Epithelial cell of proximal tubule (primary cell): ENCODE measurements around the gene PLCL1. TPM values are rescaled to one million over a fixed set of nuclear protein-coding genes. Genes with fewer than 3 reads are reported as not detected.

ENCODE experiments used
- DNase-seq: peaks from one replicate; pipeline ENCODE4 v3.0.0-alpha.2; 2011; ENCODE audit warnings: low read depth
- H3K4me3 ChIP-seq: 2 replicates; pipeline ENCODE4 v1.5.1; 2011; ENCODE audit warnings: low read depth, mild to moderate bottlenecking, low read length
- total RNA-seq: library from RNA; depleted of rRNA; stranded (reverse); fragments of >200 nt; gene quantifications from 2 replicates; pipeline ENCODE4 v1.2.3, GENCODE V29; 2015
- TF ChIP-seq, protein P1 (sequence below): conservative IDR thresholded peaks from 2 replicates; pipeline ENCODE4 v1.5.1; 2012; ENCODE audit warnings: low read depth, mild to moderate bottlenecking, low read length

PLCL1 gene
- total RNA-seq, 1 donor from 2014 or later: not detected

DNA sequence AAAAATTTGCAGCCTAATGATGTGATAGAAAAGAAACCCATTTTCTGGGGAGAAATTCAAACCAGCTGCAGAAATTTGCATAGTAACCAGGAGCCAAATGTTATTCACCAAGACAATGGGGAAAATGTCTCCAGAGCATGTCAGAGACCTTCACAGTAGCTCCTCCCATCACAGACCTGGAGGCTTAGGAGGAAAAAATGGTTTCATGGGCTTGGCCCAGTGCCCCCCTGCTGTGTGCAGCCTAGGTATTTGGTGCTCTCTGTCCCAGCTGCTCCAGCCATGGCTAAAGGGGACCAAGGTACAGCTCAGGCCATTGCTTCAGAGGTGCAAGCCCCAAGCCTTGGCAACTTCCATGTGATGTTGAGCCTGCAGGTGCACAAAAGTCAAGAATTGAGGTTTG is 352.9 kb downstream of the PLCL1 start:
- TF ChIP-seq, protein P1, sequence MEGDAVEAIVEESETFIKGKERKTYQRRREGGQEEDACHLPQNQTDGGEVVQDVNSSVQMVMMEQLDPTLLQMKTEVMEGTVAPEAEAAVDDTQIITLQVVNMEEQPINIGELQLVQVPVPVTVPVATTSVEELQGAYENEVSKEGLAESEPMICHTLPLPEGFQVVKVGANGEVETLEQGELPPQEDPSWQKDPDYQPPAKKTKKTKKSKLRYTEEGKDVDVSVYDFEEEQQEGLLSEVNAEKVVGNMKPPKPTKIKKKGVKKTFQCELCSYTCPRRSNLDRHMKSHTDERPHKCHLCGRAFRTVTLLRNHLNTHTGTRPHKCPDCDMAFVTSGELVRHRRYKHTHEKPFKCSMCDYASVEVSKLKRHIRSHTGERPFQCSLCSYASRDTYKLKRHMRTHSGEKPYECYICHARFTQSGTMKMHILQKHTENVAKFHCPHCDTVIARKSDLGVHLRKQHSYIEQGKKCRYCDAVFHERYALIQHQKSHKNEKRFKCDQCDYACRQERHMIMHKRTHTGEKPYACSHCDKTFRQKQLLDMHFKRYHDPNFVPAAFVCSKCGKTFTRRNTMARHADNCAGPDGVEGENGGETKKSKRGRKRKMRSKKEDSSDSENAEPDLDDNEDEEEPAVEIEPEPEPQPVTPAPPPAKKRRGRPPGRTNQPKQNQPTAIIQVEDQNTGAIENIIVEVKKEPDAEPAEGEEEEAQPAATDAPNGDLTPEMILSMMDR: no peak
- no peak for DNase-seq
- no peak overlapping the region for H3K4me3 ChIP-seq

- H3K4me3 ChIP-seq: no peak overlapping the region
- TF ChIP-seq, protein P1: no peak
- no peak for DNase-seq
These were observed 356.8 kb downstream of the PLCL1 start for GRCh38 chr2:198161151-198161550.

- no peak for DNase-seq
- TF ChIP-seq, protein P1: no peak
- H3K4me3 ChIP-seq: no peak overlapping the region
These were observed 357.9 kb downstream of the PLCL1 start for GRCh38 chr2:198162276-198162675.

DNA sequence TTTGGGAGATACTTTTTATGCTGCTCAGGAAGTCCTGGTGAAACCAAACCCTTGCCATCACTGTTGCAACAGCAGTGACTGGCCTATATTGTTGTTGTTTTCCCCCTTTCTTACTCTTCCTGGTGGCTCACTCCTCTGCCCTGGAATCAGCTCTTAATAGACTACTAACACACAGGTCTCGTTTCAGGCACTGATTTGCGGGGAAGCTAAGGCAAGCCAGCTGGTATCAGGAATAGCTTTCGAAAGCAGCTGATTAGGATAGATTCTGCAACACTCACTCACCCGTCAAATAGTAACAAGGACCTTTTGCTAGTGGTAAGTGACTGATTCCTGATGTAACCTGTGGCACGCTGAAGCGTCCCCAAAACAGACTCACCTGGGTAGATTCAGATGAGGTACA is 360.4 kb downstream of the PLCL1 start:
- H3K4me3 ChIP-seq: no peak overlapping the region
- TF ChIP-seq, protein P1: no peak
- no peak for DNase-seq

DNA sequence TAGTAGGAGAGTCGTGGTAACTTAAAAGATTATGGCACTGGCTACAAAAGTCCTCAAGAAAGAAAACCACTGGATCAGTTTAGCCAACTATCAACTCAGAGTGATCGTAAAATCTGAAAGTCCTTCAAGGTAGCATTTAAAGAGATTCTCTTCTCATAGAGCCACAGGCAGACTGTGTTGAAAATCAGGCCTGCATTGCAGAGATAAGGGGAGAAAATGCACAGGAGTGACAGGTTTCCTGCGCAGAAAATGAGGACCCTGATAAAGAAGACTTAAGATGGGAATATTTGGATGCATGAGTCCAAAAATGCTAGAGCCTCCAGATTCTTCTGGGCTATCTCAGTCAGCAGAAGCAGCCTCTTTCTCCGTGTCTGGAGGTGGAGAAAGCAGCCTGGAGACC is 360.9 kb downstream of the PLCL1 start:
- TF ChIP-seq, protein P1: no peak

DNA sequence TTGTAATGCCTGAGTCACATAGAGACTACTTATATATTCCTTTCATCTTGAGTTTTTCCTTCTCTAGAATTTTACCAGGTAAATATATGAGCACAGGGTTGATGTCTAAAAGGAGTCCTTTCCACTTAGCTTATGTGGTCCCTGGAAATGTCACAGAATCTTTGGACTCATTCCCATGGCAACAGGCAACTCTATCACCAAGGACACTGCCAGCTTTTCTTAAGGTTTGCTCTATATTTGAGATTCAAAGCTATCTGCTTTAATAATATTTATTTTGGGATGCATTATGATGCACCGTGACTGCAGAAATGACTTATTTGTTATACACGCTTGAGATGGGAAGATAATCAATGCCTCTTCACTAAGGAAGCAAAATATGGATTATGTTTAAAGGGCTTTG is 363.0 kb downstream of the PLCL1 start:
- TF ChIP-seq, protein P1: no peak
- H3K4me3 ChIP-seq: no peak overlapping the region
- DNase-seq: no peak

More for the DNA sequence above, 360.9 kb downstream of the PLCL1 start:
- H3K4me3 ChIP-seq: no peak overlapping the region
- DNase-seq: no peak

DNA sequence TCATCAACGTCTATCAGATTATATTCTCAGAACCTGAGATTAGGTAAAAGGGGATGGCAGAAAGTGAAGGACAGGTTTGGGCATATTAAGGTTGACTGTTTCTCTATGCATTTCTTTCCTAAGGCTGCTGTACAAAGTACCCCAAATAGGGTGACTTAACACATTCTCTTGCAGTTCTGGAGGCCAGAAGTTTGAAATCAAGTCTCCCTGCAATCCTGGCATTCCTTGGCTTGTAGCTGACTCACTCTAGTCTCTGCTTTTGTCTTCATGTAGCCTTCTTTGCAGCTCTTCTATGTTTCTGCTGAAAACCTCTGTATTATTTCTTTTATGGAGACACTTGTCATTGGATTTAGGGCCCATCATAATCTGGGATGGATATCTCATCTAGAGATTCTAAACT is 364.3 kb downstream of the PLCL1 start:
- H3K4me3 ChIP-seq: no peak overlapping the region
- no peak for DNase-seq
- TF ChIP-seq, protein P1: no peak
